Activated T-cell treated with anti-CD3 and anti-CD28 coated beads, Interleukin-2, amount 50 U/mL, for 24 hours (primary cell): Measurements from ENCODE around the gene EEFSEC.
A peak's percentile ranks its signal among the peaks of the same experiment; 100 is the strongest.

ENCODE experiments used
- DNase-seq: peaks from one replicate; pipeline ENCODE4 v3.0.0-alpha.2; 2020
- H3K27ac Mint-ChIP-seq: 2 replicates; pipeline ENCODE4 v1.8.0; 2020; ENCODE audit warnings: mild to moderate bottlenecking, mixed read lengths
- H3K27me3 Mint-ChIP-seq: 2 replicates; pipeline ENCODE4 v1.8.0; 2020; ENCODE audit warnings: mixed read lengths
- H3K36me3 Mint-ChIP-seq: 2 replicates; pipeline ENCODE4 v1.8.0; 2020; ENCODE audit warnings: low read depth, mixed read lengths
- H3K4me1 Mint-ChIP-seq: 2 replicates; pipeline ENCODE4 v1.8.0; 2020; ENCODE audit warnings: low read depth, mixed read lengths
- H3K4me3 Mint-ChIP-seq: 2 replicates; pipeline ENCODE4 v1.8.0; 2020; ENCODE audit warnings: mild to moderate bottlenecking, moderate library complexity, mixed read lengths
- H3K9me3 Mint-ChIP-seq: 2 replicates; pipeline ENCODE4 v1.8.0; 2020; ENCODE audit warnings: mixed read lengths

EEFSEC gene

DNA sequence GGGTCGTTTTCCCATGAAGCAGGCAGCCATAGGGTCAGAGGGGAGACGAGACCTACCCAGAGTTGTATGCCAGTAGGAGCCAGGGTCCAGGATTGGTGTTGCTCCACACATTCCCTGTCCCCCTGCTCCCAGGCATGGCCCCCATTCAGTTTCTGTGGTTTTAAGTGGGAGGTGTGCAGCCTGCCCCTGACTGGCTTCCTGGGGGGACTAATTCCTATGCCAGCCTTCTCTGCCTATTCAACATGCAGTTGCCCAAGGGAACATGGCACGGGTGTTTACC is 126.3 kb downstream of the EEFSEC start:
- Mint-ChIP-seq H3K4me3 (no peak overlapping the region), H3K9me3 (no peaks in the 10 kb centered on the region), H3K4me1 (peaks cover 2% of the 10 kb centered on the region), H3K36me3 (peaks cover 13% of the 10 kb centered on the region), H3K27me3 (no peaks in the 10 kb centered on the region), H3K27ac (no peak overlapping the region)
- DNase-seq, result no peak

DNA sequence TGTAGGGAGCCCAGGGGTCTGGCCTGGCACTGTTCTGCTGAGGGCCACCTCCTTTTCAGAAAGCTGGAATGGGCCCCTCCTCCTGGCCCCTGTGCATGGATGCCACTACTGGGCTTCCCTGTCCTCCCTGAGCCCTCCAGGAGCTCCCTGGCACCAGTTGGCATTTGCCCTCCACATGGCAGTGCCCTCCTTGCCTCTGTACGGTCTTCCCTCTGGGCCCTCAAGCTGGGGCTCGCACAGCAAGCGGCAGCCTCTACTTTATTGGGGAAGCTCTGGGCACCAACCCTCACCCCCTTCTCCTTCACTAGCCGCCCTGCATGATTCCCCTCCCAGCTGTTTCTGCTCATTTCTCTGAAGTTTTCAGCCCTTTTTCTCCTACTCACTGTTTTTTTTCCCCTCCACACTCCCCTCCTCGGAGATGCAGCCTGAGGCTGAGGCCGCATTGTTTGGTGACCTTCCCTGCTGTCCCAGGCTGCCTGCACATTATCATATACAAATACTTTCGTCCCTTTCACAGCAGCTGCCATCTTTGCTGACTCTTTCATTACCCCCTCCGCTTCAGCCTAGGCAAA is 127.3 kb downstream of the EEFSEC start:
- no peaks in the 10 kb centered on the region for H3K27me3 Mint-ChIP-seq
- peaks cover 17% of the 10 kb centered on the region for H3K36me3 Mint-ChIP-seq
- peaks cover 2% of the 10 kb centered on the region for H3K4me1 Mint-ChIP-seq
- no peak overlapping the region for H3K27ac Mint-ChIP-seq
- no peak for DNase-seq
- no peaks in the 10 kb centered on the region for H3K9me3 Mint-ChIP-seq
- H3K4me3 Mint-ChIP-seq, result no peak overlapping the region

DNA sequence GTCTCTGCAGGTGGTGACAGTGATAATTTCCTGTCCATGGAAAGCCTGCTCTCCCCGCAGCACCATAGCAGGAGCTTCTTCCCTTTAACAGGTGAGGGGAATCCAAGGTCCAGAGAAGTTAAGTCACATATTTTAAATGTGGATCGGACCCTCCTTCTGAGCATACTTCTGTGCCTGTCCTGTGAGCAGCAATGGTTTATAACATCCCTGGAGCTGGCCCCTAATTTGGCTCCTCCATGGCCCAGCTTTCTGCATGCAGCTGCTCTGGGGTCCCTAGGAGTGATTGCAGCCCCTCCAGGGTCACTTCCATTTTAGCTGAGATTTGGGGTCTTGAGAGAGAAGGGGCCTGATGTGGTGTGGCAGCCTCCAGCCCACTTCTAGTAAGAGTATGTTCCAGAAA is 127.8 kb downstream of the EEFSEC start:
- H3K36me3 Mint-ChIP-seq, result peaks cover 17% of the 10 kb centered on the region
- H3K4me1 Mint-ChIP-seq, result peaks cover 3% of the 10 kb centered on the region
- H3K27ac Mint-ChIP-seq, result peak overlapping the region; percentile 14

DNA sequence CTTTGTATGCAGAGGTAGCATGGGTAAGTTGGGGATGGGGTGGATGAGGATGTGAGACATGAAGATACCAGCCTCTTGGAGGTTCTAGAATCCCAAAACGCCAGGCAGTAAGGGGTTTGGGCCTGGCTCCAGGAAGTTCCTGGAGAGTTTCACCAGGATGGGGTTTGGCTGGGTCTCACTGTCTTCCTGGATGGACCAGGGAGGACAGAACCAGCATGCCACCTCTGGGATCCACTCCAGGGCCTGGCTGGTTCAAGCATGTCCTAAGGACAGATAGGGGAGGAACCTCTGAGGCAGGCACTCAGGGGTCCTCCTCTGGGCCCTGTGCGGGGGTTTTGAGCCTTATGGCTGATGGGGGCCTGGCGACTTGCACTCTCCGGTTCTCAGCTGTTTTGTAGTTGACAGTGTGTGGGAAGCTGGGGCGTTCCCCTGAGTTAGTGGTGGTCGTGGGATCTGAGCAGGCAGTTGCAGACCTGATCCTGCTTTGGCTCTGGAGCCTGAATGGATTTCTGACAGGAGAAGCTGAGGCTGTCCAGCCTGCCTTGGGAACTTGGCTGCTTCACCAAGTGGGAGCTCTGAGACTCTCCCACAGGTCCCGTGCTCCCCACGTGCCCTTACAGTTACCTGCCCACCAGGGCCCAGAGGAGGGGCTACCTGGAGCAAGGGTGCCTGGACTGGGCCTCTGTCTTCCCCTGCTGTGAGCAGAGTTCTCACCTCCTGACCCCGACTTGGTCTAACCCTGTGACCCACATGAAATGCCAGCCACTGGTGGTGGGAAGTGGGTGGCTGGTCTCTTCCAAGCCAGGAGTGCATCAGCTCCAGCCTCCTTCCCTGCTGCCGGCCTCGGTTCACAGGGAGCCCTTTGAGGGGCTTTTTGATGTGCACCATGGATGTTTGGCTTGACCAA is 128.4 kb downstream of the EEFSEC start:
- no peak for DNase-seq
- peaks cover 1% of the 10 kb centered on the region for H3K4me1 Mint-ChIP-seq
- H3K9me3 Mint-ChIP-seq, result no peaks in the 10 kb centered on the region
- no peak overlapping the region for H3K4me3 Mint-ChIP-seq
- H3K27ac Mint-ChIP-seq, result peak overlapping the region; percentile 14
- peaks cover 19% of the 10 kb centered on the region for H3K36me3 Mint-ChIP-seq
- no peaks in the 10 kb centered on the region for H3K27me3 Mint-ChIP-seq

More for the DNA sequence above, 127.8 kb downstream of the EEFSEC start:
- no peaks in the 10 kb centered on the region for H3K27me3 Mint-ChIP-seq
- DNase-seq, result no peak
- no peak overlapping the region for H3K4me3 Mint-ChIP-seq
- no peaks in the 10 kb centered on the region for H3K9me3 Mint-ChIP-seq

DNA sequence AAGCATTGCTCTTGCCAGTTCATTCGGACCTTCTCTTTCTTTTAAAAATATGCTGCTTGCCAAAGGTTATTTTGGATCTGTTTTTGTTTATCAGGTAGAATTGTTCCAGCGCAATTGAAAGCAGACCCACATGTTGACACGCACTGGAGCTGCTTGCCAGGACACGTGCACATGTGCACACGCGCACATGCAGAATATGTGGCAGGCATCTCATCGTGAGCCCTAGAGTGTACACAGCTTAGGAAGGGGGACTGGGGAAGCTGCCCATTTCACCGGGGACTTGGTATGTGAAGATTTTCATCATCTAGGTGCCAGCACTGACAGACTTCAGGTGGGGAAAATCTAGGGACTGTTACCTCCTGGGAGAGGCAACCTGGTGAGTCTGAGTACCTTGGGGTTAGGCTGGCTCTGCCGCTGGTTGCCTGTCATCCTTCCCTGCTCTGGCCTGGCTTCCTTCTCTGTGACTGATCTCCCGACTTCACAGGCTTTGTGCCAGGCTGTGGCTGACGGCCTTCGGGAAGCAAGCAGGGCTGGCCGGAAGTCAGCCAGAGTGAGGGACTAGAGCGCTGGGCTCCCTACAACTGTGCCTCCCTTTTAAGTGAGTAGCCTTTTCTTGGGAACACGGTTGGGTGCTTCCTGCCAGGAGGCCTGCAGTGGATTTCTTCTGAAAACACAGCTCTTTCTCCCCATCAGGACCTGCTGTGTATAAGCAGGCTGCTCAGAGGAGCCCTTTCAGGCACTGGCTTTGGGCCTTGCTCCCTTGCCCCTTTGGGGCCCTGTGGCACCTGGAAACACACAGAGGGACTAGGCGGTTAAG is 129.3 kb downstream of the EEFSEC start:
- peaks cover 25% of the 10 kb centered on the region for H3K36me3 Mint-ChIP-seq
- DNase-seq, result no peak
- no peaks in the 10 kb centered on the region for H3K27me3 Mint-ChIP-seq
- peaks cover 1% of the 10 kb centered on the region for H3K4me1 Mint-ChIP-seq
- no peak overlapping the region for H3K27ac Mint-ChIP-seq
- H3K4me3 Mint-ChIP-seq, result no peak overlapping the region
- H3K9me3 Mint-ChIP-seq, result no peaks in the 10 kb centered on the region

DNA sequence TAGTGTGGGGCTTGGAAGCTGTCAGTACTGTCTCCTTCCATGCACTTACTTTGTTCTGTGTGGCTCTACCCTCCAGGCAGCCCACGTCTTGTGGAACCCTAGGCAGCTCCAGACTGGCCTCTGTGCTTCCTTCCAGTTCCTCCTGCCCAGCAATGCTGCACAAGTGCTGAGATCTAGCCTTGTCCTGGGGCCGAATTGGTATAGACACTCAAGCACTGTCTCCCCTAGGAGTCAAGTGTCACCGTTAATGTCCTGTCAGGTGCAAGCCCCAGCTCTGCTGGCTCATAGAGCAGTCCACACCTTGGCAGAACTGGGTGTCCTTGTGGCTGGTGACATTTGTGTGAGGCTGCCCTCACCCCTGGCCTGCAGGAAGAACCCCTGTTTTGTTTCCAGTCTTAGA is 130.1 kb downstream of the EEFSEC start:
- Mint-ChIP-seq H3K36me3 (peaks cover 30% of the 10 kb centered on the region), H3K4me1 (peaks cover 1% of the 10 kb centered on the region), H3K27me3 (no peaks in the 10 kb centered on the region), H3K9me3 (no peaks in the 10 kb centered on the region), H3K4me3 (no peak overlapping the region), H3K27ac (no peak overlapping the region)
- no peak for DNase-seq

DNA sequence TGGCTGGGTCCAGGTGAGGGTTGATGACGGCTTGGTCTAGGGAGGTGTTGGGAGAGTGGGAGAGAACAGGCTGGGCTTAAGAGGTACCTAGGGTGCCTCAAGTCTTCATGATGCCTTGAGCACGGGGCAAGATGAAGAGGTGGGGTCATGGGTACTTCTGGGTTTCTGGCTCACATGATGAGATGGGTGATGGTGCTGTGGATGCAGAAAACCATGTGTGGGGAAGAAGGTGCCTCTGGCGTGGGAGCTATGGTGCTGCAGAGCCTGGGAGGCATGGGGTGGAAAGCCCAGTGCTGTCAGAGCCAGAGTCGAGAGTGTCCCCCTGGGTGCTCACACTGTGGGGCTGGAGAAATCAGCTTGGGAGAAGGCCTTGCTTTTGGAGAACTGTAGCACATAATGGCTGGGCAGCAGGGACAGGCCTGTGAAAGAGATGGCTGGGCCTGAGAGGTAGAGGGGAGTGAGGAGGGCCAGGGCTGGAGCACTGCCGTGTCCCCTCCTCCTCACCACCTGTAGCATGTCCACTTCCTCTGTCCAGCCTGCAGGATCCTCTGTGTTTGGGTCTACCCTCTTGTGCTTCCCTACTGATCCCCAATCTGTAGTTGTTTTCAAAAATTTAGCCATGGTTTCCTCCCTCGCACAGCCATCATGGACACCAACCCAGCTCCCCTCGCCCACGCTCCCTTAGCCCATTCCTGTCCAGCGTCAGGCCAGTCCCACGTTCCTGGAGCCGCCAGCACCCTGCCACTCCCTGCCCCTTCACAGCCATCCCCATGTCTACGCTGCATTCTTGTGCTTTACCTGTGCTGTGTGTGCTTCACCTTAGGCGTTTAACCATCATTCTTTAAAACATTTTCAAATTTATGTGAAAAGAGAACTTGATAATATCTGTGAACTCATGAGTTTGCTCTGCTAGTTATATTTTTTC is 132.0 kb downstream of the EEFSEC start:
- Mint-ChIP-seq H3K27ac (no peak overlapping the region), H3K36me3 (peaks cover 47% of the 10 kb centered on the region), H3K4me3 (no peak overlapping the region), H3K27me3 (no peaks in the 10 kb centered on the region), H3K9me3 (peaks cover 7% of the 10 kb centered on the region), H3K4me1 (peaks cover 1% of the 10 kb centered on the region)
- no peak for DNase-seq

DNA sequence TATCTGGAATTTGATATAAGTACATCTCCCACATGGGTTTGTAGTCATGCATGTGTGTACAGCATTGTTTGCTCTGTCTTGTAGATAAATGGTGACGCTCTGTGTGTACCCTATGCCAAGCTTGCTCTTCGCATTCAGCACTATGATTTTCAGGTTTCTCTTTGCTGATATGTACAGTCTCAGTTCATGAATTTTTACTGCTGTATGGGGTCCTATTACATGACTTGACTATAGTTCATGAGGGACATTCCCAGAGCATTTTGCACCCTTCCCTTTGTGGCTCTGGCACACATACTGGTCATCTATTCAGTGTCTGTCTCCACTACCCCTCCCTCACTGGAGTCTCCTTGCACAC is 132.7 kb downstream of the EEFSEC start:
- H3K36me3 Mint-ChIP-seq, result peaks cover 50% of the 10 kb centered on the region
- DNase-seq, result no peak
- H3K9me3 Mint-ChIP-seq, result peaks cover 9% of the 10 kb centered on the region
- no peak overlapping the region for H3K4me3 Mint-ChIP-seq
- peaks cover 1% of the 10 kb centered on the region for H3K4me1 Mint-ChIP-seq
- no peak overlapping the region for H3K27ac Mint-ChIP-seq
- H3K27me3 Mint-ChIP-seq, result no peaks in the 10 kb centered on the region

DNA sequence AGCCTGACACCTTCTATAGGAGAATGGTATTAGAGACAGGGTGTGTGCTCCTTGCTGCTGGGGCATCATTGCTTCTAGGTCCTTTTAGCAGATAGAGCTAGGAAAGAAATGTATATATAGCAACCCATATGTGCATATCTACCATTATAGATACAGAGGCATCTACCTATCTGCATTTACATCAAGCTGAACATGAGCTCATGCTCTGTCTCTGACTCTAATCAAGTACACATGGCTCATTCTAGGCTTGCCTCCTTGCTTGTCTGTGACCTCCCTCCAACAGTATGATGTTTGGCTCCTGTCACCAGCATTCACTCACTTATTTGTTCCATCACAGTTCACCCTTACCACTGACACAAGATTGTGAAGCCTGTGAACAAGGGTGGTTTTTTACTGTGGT is 133.4 kb downstream of the EEFSEC start:
- Mint-ChIP-seq H3K27me3 (no peaks in the 10 kb centered on the region), H3K4me1 (peaks cover 7% of the 10 kb centered on the region), H3K4me3 (no peak overlapping the region), H3K9me3 (peaks cover 9% of the 10 kb centered on the region), H3K27ac (no peak overlapping the region), H3K36me3 (peaks cover 55% of the 10 kb centered on the region)
- DNase-seq, result no peak

DNA sequence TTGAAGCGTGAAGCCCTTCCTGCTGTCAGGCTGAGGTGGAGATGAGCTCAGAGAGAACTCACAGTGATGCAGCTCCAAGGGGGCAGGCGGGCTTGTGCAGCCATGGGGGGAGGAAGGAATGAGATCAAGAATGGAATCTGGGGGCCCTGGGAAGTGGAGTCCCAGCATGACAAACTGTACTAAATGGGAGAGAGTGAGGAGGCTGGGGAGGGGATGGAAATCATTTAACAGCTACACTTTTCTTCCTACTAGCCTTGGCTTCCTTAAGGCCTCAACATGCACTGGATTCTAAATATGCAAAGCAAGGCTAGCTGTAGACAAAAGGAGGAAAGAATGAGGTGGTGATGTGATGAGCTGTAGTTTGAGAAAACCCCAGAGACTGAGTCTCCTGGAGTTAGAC is 133.9 kb downstream of the EEFSEC start:
- Mint-ChIP-seq H3K4me1 (peaks cover 7% of the 10 kb centered on the region), H3K27ac (no peak overlapping the region), H3K27me3 (no peaks in the 10 kb centered on the region), H3K4me3 (no peak overlapping the region), H3K36me3 (peaks cover 55% of the 10 kb centered on the region), H3K9me3 (peaks cover 9% of the 10 kb centered on the region)
- DNase-seq, result no peak

DNA sequence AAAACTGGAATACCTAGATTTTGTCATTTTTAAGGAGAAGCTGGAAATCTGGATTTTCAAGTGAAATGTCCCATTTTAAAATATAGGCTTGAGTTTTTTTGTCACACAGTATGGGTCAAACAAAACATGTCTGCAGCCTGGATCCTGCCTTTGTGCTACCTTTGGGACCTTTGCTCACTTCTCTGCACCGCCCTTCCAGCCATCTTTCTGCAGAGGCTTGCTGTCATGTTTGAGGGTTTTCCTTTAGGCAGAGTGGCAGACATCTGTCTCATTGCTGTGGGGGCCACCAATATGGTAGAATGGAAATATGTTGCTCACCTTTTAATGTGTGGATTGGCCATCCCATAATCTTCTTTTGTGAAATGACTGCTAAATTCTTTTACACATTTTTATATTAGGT is 136.3 kb downstream of the EEFSEC start:
- no peak for DNase-seq
- peaks cover 9% of the 10 kb centered on the region for H3K9me3 Mint-ChIP-seq
- no peak overlapping the region for H3K4me3 Mint-ChIP-seq
- peaks cover 51% of the 10 kb centered on the region for H3K36me3 Mint-ChIP-seq
- peaks cover 22% of the 10 kb centered on the region for H3K4me1 Mint-ChIP-seq
- H3K27ac Mint-ChIP-seq, result no peak overlapping the region
- H3K27me3 Mint-ChIP-seq, result no peaks in the 10 kb centered on the region

DNA sequence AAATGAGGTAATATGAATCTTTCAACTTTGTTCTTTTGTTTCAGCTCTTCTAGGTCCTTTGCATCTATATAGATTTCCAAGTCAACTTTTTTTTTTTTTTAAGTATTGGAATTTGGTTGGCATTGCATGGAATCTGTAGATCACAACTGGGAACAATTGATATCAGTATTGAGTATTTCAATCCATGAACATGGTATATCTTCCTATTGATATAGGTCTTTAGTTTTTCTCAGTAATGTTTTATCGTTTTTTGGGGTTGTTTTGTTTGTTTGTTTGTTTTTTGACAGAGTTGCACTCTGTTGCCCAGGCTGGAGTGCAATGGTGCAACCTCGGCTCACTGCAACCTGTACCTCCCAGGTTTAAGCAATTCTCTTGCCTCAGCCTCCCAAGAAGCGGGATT is 137.2 kb downstream of the EEFSEC start:
- no peak overlapping the region for H3K4me3 Mint-ChIP-seq
- H3K27ac Mint-ChIP-seq, result no peak overlapping the region
- H3K27me3 Mint-ChIP-seq, result no peaks in the 10 kb centered on the region
- peaks cover 9% of the 10 kb centered on the region for H3K9me3 Mint-ChIP-seq
- peaks cover 31% of the 10 kb centered on the region for H3K4me1 Mint-ChIP-seq
- peaks cover 48% of the 10 kb centered on the region for H3K36me3 Mint-ChIP-seq
- DNase-seq, result no peak

DNA sequence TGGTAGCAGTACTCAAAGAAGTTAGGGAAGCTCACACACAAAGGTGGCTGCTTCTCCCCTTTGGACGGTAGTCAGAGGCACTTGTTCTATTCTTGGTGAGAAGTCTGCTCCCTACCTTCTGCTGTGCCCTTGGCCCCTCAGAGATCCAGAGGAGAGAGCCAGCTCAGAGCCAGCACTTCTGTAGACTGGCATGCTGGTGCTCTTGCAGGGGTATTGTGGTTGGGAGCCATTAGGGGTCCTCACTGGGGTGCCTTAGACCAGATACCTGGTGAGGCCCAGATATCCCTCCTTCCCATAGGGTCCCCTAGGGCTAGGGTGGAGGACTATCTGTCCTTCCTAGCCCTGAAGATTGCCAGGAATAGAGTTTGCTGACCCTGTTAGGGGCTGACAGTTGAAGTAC is 140.6 kb downstream of the EEFSEC start:
- peaks cover 9% of the 10 kb centered on the region for H3K9me3 Mint-ChIP-seq
- H3K4me1 Mint-ChIP-seq, result peaks cover 49% of the 10 kb centered on the region
- H3K4me3 Mint-ChIP-seq, result no peak overlapping the region
- no peaks in the 10 kb centered on the region for H3K27me3 Mint-ChIP-seq
- no peak for DNase-seq
- peak overlapping the region; percentile 91 for H3K27ac Mint-ChIP-seq
- H3K36me3 Mint-ChIP-seq, result peaks cover 42% of the 10 kb centered on the region

DNA sequence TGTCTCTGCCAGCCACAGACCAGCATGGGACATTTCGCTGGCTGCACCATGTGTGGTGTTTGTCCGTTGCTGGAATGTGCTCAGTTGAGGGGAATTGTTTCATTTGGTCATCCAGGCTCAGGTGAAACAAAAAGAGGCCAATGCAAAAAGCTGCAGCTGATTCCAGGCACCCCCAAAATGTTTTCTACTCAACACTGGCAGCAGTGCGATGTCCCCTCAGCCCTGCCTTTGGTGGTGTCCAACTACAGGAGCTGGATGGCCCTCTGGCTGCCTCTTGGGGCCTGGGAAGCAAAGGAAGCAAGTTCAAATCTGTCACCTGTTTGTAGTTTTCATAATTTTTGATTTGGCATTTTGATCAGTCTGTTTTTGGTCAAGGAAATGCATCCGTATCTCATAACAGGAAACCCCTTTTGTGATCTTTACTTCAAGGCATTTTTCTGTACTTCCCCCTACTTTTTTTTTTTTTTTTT is 141.8 kb downstream of the EEFSEC start:
- peaks cover 3% of the 10 kb centered on the region for H3K9me3 Mint-ChIP-seq
- H3K27ac Mint-ChIP-seq, result peak overlapping the region; percentile 86
- peaks cover 49% of the 10 kb centered on the region for H3K4me1 Mint-ChIP-seq

More for the DNA sequence above, 141.8 kb downstream of the EEFSEC start:
- Mint-ChIP-seq H3K27me3 (no peaks in the 10 kb centered on the region), H3K4me3 (no peak overlapping the region), H3K36me3 (peaks cover 32% of the 10 kb centered on the region)
- no peak for DNase-seq
